HG03175 (cell line): ENCODE results near the gene ZNF518B.
"Not testable (repeated sequence)": the region's sequence is repeated elsewhere in the genome, so short reads cannot be mapped to it uniquely, and the experiment has no call there.

Experiments
- ATAC-seq: cut with Tn5 transposase; IDR thresholded peaks from one replicate; pipeline ENCODE4 v1.9.1; 2021; ENCODE audit warnings: mild to moderate bottlenecking, moderate library complexity; ENCODE audit not compliant: unreplicated experiment

ZNF518B gene

DNA sequence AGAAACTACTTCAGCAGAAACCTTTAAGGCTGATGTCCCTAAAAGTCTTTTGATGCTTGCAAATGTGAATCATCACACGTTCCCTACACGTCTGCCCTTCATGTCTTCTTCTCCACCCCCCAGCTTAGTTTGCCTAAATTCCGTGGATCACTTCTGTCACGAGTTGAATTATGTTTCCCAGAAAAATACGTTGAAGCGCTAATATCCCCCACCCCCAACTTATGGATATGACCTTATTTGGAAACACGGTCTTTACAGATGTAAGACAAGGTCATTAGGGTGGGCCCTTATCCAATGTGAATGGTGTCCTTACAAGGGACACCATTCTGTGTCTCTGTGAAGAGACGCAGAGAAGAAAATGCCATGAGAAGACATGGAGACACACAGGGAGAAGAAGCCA, 2.1 kb upstream of the ZNF518B start:
- ATAC-seq, result no peak

DNA sequence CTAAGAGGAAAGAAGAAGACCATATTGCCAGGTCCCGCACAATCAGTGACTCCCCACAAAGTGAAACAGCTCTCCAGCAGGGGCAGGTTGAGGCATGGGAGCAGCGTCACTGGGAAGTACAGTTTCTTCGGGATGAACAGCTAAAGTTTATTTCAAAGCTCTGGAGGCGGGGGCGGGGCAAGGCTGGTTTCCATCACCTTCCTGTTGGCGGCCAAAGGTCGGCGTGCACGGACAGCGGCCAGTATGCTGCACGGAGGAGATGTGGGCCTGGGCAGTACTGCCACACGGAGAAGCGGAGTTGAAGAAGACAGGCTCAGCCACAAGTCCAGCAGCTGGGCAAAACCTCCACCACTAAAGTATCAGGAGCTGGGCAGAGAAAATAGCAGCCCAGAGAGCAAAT, 951 bp upstream of the ZNF518B start:
- no peak for ATAC-seq

DNA sequence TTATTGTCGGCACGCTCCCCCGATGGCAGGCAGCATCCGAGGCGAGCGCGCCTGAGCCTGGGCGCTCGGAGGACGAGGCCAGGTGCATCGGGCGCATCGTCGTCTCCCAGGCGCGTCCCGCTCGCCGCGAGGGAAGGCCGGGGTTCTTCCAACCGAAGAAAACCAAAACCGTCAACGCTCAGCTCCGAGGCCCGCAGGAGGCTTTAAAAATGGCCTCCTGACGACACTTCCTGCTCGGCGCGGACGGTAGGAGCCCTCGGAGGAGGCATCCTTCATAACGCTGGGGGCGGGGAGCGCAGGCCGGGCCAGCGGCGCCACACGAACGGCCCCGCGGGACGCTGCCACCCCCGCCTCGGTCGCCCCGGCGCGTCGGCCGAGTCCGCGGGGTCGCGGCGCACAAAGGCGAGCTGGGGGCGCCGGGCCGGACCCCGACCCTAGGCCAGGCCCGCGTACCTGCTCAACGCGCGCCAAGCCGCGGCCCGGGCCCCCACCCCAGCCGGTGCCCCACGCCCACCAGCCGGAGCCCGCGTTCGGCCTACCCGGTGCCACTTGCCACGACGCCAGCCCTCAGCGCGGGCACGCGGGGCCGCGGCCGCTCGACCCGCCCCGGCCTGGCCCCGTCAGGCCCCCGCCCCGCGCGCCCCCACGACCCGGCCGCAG, 501 bp downstream of the ZNF518B start:
- peak; percentile 66 for ATAC-seq

DNA sequence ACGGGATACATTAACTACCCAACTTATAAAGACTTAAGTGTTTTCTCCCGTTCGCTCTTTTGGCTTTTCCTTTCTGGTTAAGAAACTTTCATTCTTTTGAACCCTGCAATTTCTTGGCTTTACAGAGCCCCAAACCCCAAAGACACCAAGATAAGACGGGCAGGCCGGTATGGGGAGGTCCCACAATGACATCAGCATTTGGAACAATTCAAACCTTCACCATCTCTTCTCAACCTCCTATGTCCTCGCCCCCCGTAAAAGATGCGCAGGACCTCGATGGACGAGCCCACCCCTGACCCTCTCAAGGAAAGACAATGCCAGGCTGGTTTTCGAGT, 999 bp downstream of the ZNF518B start:
- no peak for ATAC-seq

DNA sequence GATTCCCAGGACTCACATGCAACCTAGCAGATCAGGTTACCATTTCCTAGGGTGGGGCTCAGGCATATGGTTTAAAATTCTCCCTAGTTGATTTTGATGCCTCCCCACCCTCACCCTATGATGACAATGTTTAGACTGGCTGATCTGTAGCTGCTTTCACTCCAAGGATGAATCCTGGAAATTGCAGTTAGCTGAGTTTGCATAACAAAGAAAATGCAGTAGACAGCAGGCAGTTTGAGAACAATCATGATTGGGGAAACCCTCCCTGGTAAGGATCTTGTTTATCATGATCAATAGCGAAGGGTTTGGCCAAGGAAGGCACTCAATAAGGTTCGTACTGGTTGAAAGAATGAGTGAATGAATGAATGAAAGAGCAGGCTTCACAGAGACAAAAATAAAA, 2.1 kb downstream of the ZNF518B start:
- no peak for ATAC-seq

DNA sequence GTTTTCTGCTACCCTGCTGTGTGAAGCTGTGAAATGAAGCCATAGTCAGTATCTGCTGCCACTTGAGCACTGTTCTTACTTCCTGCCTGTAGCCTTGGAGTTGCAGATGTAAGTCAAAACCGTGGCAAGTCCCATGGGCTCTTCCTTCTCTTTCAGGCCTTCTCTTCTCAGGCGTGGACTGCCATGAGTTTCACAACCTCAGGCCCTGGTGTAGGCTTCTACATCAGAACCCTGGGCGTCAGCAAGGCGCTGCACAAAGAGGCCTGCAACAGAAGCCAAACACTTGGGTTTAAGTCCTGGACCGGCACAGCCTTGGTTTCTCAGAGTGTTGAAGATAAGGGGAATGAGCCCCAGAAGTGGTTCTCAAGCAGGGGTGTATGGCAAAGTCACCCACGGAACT, 2.5 kb downstream of the ZNF518B start:
- no peak for ATAC-seq

DNA sequence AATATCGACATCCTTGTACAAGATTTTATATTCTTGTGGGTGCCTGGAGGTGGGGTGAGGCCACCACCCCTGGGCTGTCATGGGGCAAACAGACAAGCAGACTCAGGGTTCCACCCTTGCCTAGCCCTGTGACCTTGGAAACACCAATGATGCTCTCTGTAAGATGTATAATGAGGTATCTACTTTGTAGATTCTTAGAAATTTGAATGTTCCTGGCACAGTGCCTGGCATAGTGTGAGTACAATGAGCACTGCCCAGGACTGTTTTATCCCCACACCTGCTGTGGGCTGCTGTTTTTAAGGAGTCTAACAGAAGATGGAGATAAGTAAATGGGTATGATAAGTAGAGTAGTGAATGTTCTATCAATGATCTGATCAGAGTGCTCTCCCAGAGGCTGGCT, 3.1 kb downstream of the ZNF518B start:
- ATAC-seq, result no peak

DNA sequence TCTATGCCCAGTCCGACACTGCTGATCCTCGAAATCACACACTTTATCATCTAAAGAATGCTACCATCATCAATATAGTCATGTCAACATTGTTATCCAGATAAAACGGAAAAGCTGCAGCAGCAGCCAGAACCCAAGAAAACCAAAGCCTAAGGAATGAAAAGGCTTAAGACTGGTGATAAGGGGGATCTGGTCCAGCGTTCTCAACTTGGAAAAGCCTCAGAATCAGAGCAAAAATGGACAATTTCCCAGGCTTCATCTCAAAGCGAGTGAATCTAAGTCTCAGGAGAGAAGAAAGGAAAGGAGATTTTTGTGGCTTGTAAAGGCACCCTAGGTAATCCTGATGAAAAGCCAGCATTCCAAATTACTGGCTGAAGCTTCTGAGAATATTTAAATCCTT, 8.2 kb downstream of the ZNF518B start:
- ATAC-seq, result no peak

DNA sequence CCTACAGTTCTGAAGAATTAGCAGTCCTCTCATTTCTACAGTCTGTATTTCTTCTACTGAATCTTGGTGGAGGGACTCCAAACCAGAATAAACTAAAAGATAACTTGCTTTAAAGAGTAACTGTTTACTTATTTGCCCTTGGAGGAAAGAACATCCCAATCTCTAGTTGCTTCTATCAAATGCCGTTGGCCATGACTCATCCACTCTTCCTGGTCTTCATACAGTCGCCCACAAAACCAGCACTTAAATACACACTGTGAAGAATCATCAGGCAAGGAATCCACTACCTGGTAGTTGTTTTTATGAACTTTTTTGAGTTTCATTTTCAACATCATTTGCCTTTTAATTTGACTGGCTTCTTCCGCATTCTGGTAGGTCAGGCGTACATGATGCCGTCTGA, 14.2 kb downstream of the ZNF518B start:
- ATAC-seq, result no peak

DNA sequence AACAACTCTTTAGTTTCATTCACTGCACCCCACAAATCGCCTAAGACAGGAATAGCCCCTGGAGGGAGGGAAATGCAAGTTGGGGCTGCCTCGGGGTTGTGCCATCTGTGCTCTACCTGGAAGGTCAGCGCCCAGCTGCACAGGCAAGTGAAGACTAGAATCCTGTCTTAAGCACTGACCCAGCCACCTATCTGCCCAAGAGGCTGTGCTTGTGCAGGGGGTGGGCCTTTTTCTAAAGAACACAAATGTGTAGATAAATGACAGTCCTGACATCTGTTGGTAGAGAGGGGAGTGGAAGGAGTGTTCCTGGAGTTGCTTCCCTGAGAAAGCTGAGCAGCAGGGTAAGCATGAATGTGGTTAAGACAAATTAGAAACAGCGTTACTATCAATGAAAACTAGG, 15.7 kb downstream of the ZNF518B start:
- ATAC-seq, result no peak

DNA sequence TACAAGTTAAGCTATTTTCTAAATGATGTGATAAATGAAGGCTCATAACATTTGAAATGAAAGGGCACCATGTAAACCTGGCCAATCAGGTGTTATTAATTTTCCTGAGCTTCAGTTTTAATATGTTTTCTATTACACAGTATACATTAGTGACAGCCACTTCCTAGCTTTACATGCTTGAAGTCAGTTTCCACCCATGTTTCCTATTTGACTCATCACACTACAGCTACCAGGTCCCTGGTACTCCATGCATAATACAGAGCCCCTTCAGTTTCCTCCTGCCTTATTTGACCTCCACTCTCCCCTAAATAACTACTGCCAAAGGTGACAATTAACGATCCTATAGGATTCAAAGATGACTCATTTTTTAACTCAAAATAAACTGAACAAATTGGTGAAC, 18.3 kb downstream of the ZNF518B start:
- no peak for ATAC-seq

DNA sequence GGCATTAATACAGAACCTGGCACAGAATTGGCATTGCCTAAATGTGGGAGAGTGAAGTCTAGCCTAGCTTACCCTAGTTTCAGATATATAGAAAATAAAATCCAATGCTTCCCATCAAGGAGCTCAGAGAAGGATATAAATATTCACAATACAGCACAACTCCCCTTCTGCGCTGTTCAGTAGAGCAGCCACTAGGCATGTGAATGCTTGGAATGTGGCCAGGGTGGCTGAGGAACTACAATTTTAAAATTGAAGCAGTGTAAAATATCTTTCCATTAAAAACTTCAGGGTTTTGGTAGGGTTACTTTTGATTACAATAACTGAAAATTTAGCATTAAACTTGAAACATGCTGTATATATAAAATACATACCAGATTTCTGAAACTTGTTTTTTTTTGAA, 19.5 kb downstream of the ZNF518B start:
- no peak for ATAC-seq

DNA sequence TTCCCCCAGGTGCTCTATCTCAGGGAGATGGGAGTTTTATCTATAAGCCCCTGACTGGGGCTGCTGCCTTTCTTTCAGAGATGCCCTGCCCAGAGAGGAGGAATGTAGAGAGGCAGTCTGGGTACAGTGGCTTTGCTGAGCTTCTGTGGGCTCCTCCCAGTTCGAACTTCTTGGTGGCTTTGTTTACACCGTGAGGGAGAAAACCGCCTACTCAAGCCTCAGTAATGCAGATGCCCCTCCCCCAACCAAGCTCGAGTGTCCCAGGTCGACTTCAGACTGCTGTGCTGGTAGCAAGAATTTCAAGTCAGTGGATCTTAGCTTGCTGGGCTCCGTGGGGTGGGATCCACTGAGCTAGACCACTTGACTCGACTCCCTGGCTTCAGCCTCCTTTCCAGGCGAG, 29.5 kb downstream of the ZNF518B start:
- ATAC-seq, result not testable (repeated sequence)

DNA sequence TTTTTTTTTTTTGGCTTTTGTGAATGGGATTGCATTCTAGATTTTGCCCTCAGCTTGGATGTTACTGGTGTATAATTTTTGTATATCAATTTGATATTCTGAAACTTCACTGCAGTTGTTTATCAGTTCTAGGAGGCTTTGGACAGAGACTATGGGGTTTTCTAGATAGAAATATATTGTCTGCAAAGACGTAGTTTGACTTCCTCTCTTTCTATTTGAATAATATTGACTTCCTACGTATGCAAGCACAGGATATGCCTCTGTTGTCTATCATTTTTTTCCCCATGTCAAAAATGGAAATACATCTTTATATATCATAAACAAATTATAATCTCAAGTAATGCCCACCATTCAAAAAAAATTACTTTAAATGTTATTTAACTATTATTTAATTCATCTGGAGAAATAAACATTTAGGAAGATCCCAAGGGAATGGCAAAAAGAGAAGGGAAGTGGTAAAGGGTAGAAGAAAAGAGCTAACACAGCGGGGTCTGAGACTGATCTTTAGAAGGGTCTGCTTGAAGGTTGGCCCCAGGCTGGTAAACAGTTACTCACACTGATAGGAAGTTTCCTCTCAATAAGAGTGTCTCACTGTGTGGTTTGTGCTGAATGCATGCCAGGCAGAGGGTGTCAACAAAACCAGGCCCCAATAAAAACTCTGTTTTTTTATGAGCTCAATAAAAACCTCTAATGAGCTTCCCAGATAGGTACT, 35.7 kb downstream of the ZNF518B start:
- ATAC-seq, result no peak

DNA sequence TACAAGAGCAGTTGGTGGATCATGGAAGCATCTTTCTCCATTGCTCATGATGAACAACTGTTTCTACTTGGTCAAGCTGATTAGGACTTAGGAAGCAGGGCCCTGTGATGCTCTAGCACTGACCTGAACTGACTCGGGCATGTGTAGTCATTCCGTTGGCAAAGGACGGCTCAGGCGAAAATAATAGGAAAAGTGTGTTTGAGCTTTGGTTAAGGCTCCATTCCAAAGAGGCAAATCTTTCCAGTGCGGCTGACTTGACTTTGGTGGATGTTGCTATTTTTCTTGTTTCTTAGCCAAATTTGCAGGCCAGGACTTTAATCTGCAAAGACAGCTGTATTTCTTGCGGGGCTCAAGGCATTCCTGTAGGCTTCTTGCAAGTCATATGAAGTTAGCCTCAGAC, 39.5 kb downstream of the ZNF518B start:
- ATAC-seq, result no peak

DNA sequence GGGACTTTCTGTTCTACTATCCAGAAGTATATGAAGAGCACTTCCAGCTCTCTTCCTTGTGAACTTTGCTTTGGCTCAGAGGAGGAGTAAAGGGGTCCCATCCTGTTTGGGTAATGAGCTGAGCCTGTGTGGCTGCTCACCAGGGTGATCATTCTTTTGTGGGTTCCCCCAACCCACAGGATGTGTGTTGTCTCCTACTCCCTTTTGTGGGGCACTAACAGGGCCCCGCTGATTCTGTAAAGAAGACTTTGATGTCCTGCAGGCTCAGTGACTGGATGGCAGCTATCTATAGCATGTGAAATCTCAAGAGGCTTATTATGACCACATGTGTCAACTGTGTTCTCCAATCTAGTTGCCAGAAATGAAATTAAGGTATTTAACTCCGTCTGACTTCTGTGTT, 40.8 kb downstream of the ZNF518B start:
- no peak for ATAC-seq

DNA sequence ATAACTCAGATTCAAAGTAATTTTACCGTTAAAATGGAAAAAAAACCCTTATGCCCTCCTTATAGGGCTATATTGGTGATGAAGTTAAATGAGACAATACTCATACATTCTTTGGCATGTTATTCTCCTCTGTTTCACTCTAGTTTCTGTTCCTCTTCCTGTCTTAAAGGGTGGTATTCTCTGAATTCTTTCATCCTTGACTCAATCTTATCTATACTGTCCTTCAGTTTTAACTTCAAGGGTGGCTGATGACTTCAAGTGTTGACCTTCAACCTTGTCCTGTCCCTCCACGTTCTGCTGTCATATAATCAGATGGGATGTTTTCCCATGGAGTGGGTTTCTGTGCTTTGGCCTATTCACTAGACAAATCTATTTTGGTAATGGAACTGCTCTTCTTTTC, 44.0 kb downstream of the ZNF518B start:
- peak; percentile 95 for ATAC-seq

DNA sequence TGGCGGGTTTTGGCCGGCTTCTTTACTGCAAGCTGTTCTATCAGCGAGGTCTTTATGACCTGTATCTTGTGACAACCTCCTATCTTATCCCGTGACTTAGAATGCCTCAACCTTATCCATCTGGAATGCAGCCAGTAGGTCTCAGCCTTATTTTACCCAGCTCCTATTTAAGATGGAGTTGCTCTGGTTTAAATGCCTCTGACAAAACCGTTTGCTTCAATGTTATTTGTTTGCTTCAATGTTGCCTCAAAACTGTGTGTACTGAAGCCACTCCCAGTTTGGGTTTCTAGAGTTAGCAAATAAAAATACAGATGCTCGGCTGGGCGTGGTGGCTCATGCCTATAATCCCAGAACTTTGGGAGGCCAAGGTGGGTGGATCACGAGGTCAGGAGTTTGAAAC, 51.6 kb downstream of the ZNF518B start:
- ATAC-seq, result no peak

DNA sequence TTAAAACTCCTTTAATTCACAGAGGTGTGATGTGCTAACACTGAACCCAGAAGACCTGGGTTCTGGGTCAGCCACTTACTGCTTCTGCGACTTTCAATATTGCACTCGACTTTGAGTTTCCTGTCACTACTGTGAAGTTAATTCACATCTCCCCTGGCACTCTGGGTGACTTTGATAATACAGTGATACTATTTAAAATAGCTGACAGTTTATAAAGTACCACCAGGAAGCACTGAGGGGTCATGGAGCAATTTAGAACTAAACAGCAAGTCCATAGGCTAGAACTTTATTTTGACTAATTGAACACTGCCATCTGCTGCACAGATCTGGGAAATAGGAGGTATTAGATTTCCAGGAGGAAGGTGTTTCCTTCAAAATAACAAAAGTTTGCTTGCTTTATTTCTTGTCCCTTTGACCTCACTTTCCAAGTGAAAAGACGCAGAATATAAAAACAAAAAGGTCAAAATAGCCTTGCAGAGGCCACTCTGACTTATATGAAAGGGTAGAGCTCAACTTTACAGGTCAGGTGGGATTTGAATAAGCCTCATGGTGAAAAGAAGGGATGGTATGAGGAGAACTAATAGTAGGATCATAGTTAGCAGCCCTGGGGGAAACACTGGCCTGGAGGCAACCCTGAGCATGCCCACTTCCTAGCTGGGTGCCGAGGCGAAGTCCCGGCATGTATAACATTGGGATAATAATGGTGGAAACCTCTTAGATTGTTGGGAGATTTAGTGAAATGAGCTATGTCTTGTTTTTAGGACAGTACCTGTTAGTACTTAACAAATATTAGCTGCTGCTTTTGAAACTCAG, 53.4 kb downstream of the ZNF518B start:
- ATAC-seq, result no peak

DNA sequence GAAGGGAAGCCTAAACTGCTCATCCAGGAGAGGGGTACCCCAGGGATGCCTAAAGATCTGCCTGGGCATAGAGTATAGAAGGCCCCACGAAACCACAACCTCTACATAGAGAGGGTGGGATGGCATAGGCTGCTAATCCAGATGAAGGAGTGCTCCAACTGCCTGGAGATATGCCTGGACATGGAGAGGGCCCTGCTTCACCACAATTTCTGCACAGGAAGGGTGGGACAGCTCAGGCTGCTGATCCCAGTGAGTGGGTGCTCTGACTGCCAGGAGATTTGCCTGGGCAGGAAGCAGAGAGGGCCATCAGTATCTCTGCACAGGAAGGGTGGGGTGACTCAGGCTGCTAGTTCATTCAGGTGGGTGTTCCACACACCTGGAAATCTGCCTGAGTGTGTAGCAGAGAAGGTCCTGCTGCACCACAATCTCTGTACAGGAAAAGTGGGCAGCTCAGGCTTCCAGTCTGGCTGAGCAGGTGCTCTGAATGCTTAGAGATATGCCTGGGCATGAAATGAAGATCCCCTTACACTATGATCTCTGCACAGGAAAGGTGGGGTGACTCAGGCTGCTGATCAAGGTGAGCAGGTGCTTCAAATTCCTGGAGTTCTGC, 61.1 kb downstream of the ZNF518B start:
- no peak for ATAC-seq
